ENCODE measurements around the gene NTRK3.

- no peak for TF ChIP-seq CTCF (conservative IDR thresholded peaks at IDR 0.05; ENCODE audit: low read depth, low read length)
- TF ChIP-seq EZH2phosphoT487 (IDR thresholded peaks at IDR 0.05; ENCODE audit: borderline replicate concordance, low read length): no peak
Measured at GRCh38 chr15:88255087-88255483, 1.5 kb downstream of the NTRK3 start.

All from PC-3 (cell line).